Measurements from ENCODE around the gene ZNF107.
"Not testable (repeated sequence)": the region's sequence is repeated elsewhere in the genome, so short reads cannot be mapped to it uniquely, and the experiment has no call there.

The ZNF107 gene

GRCh38 chr7:64733550-64734240 lies 67.8 kb downstream of the ZNF107 start:
- no peak for DNase-seq (ENCODE audit: low read depth)

GRCh38 chr7:64736575-64736974 lies 70.6 kb downstream of the ZNF107 start:
- no peak for DNase-seq (ENCODE audit: low read depth)

- not testable (repeated sequence) for DNase-seq (ENCODE audit: low read depth)
Measured at GRCh38 chr7:64738403-64738802, 72.5 kb downstream of the ZNF107 start.

- DNase-seq (ENCODE audit: low read depth) = not testable (repeated sequence)
Measured at GRCh38 chr7:64738953-64739352, 73.0 kb downstream of the ZNF107 start.

- no peak for DNase-seq (ENCODE audit: low read depth)
Measured at GRCh38 chr7:64744680-64745079, 78.7 kb downstream of the ZNF107 start.

- DNase-seq (ENCODE audit: low read depth) = no peak
Measured at GRCh38 chr7:64747802-64748201, 81.9 kb downstream of the ZNF107 start.

DNA sequence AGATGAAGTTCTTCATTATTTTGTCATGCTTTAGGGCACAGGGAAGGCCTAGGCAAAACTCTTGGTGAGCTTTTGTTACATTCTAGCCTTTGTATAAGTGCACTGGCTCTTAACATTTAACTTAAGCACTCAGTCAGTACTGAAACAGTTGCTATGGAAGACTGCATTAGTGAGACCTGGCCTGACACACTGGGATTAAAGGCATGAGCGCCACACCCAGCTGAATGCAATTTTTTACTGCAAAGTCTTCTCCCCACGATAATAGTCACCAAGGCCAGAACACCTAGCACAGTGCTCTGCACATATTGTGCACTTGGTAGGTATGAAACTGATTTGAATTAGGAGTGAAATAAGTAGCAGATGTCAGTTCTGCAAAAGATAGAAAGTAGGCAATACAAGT lies 87.1 kb downstream of the ZNF107 start:
- no peak for DNase-seq (ENCODE audit: low read depth)

DNA sequence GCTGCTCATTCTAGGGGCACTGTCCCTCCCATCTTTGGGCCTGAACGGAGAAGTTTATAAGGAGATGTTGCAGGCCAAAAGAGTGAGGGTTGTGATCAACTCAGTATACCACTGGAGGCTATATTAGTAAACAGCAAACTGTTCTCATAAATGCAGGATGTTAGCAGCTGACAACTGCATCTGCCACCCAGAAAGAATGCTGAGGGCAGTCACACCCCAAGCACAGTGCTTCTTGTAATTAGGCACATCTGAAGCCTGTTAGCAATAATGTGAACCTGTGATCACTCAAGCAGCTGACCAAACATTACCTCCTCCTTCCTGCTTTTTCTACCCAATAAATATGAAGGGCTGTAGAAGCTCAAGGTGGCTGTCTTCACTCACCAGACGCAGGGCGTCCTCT lies 89.9 kb downstream of the ZNF107 start:
- no peak for DNase-seq (ENCODE audit: low read depth)

GRCh38 chr7:64758151-64758550 lies 92.2 kb downstream of the ZNF107 start:
- DNase-seq (ENCODE audit: low read depth) = no peak

Measured in stimulated activated CD8-positive, alpha-beta memory T cell treated with anti-CD3 and anti-CD28 coated beads, Interleukin-15, amount 100 ng/mL, for 1 hour (primary cell).